Bronchial smooth muscle cell (primary cell): ENCODE data around the gene RPS29. TPM values are rescaled to one million over a fixed set of nuclear protein-coding genes. Genes with fewer than 3 reads are reported as not detected.

ENCODE experiments used
- total RNA-seq: library from RNA; depleted of rRNA; stranded (reverse); fragments of >200 nt; gene quantifications from 2 replicates; pipeline ENCODE4 v1.2.1, GENCODE V29; 2014

The RPS29 gene
- 1,629 and 2,428 TPM in 2 replicates for total RNA-seq

GRCh38 chr14:49585803-49586672 lies at the start of gene RPS29:
Gene RPS29, minus strand, starts transcription at chr14:49586380. Its CDS starts 34 bp downstream, at chr14:49586346.

DNA sequence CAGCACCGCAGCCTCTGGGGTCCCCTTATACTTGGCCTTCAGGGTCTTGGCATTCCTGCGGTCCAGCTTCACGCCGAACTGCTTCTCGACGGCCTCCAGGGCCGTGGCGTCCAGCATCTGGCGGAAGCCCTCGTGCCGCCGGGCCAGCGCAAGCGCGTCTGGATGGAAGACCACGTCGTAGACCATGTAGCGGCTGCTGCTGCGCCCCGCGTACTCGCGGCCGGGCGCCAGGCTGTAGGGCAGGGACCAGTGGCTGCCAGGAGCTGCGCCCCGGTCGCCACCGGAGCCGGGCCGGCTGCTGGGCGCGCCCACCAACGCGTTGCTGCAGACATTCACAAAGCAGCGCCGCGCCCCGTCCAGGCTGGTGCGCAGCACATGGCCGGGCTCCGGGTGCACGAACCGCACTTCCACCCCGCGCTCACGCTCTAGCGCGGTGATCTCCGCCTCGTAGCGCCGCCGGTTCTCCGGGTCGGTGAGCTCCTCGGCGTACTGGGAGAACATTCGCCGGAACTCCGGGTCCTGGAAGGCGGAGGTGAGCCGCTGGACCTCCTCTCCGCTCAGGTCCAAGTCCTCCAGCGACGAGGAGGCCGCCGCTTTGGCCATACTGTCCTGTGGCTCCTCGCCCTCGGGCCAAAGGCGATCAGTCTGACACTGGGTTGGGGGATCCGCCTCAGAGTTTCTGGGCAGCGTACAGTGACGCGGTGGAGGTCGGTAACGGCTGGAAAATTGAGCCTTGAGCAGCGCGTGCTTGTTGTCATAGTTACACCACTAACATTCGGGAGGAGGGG lies 48.6 kb upstream of the RPS29 start, which contains the start of gene DNAAF2:
TSS of gene DNAAF2 (minus strand) at position 698 of the 788 bp plus-strand sequence. CDS start at position 603, 95 bp downstream.

GRCh38 chr14:49620182-49621113 lies 34.3 kb upstream of the RPS29 start, which contains the start of the genes MGAT2 and RPL36AL:
Gene MGAT2, plus strand, starts transcription at chr14:49620799. Its CDS starts 470 bp downstream, at chr14:49621269.
Gene RPL36AL, minus strand, starts transcription at chr14:49620626. Its CDS starts 1,522 bp downstream, at chr14:49619104.

GRCh38 chr14:49598485-49599300 lies 12.5 kb upstream of the RPS29 start, which contains the start of gene LRR1:
Gene LRR1, plus strand, starts transcription at chr14:49598940. Its CDS starts 81 bp downstream, at chr14:49599021.

Other genes starting within 250 kb of the RPS29 start
- 8.4 and 11.3 TPM in 2 replicates for gene LRR1, start 12.6 kb upstream of the RPS29 start, total RNA-seq
- 356 and 521 TPM in 2 replicates for gene RPL36AL, start 34.2 kb upstream of the RPS29 start, total RNA-seq
- 38.1 and 63.4 TPM in 2 replicates for gene MGAT2, start 34.4 kb upstream of the RPS29 start, total RNA-seq
- 5.5 and 6.5 TPM in 2 replicates for gene DNAAF2, start 48.9 kb upstream of the RPS29 start, total RNA-seq
- 1.3 and 2.8 TPM in 2 replicates for gene POLE2, start 101.8 kb upstream of the RPS29 start, total RNA-seq
- gene KLHDC1, start 106.7 kb upstream of the RPS29 start, total RNA-seq, result 6.5 and 9.0 TPM in 2 replicates
- 115 and 118 TPM in 2 replicates for gene KLHDC2, start 181.8 kb upstream of the RPS29 start, total RNA-seq